Breast epithelium (tissue), 3 donors: ENCODE results near the gene ZNF711.

ENCODE experiments used
- POLR2A ChIP-seq: fragments of 450-650 bp; IDR thresholded peaks from one replicate; pipeline ENCODE4 v1.6.1; 2016; ENCODE audit warnings: antibody characterized with exemption, mild to moderate bottlenecking, moderate library complexity
- TF ChIP-seq, protein P1 (sequence below), 3 donors: fragments of 450-650 bp; IDR thresholded peaks; one replicate each; pipeline ENCODE4 v1.5.1; 2016 to 2017; ENCODE audit warnings: antibody characterized with exemption in 3 of 3, mild to moderate bottlenecking in 3 of 3, moderate library complexity in 3 of 3

DNA sequence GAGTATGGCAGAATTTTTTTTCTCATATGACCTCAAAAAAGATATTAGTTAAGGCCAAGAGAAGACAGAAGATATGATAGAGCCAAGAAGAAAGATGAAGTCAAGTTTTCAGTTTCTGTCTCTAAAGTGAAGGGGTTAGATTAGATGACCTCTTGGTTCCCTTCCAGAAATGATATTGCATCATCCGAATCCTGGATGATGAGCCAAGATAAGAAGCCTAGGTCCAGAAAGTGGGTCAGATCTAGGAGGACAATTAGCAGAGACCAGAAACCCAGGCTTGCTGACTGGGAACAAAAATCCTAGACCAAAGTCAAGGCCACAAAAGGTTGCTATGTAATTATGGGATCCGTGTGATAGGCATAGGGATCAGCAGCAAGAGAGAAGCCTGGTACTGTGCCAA lies 20.4 kb upstream of the ZNF711 start:
- TF ChIP-seq, protein P1, sequence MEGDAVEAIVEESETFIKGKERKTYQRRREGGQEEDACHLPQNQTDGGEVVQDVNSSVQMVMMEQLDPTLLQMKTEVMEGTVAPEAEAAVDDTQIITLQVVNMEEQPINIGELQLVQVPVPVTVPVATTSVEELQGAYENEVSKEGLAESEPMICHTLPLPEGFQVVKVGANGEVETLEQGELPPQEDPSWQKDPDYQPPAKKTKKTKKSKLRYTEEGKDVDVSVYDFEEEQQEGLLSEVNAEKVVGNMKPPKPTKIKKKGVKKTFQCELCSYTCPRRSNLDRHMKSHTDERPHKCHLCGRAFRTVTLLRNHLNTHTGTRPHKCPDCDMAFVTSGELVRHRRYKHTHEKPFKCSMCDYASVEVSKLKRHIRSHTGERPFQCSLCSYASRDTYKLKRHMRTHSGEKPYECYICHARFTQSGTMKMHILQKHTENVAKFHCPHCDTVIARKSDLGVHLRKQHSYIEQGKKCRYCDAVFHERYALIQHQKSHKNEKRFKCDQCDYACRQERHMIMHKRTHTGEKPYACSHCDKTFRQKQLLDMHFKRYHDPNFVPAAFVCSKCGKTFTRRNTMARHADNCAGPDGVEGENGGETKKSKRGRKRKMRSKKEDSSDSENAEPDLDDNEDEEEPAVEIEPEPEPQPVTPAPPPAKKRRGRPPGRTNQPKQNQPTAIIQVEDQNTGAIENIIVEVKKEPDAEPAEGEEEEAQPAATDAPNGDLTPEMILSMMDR (IDR thresholded peaks at IDR 0.05) = no peak
- no peak for TF ChIP-seq POLR2A
